ENCODE data around the gene ZNF598.
"Not testable (repeated sequence)": the region's sequence is repeated elsewhere in the genome, so short reads cannot be mapped to it uniquely, and the experiment has no call there.

ZNF598 gene

DNA sequence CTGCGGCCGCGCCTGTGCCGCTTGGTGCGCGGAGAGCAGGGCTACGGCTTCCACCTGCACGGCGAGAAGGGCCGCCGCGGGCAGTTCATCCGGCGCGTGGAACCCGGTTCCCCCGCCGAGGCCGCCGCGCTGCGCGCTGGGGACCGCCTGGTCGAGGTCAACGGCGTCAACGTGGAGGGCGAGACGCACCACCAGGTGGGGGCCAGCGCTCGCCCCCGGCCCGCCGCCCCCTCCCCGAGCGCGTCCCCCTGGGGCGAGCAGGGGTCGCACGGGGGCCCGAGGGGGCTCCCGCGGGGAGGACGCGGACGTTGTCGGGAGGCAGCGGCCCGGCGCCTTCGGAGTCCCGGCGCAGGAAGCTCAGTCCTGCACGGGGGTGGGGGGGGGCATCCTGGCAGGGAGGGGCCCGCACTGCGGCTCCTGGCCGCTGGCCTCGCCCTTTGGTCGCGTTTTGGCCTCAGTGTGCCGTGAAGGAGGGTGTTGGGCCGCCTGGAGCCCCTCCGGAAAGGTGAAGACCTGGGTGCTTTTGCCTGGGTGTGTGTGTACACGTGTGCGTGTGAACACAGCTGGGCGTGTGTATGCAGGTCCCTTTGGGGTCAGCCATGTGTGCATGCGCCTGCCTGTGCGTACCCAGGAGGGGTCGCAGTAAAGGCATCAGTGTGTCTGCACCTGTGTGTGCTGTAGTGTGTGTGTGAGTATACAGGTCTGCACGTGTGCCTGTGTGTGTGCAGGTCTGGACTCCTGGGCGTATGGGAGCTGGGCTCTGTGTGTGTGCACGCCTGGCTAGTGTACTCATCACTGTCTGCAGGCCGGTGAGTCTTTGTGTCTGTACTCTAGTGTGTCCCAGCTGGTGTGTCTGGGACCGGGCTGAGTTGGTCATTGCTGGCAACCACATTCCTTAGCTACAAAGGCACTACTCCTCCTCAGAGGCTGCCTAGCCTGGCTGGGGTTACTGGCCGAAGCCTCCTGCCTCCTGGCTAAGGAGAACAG is 17.7 kb upstream of the ZNF598 start:
- peak in 1 of 2 experiments; percentile 26 for DNase-seq

DNA sequence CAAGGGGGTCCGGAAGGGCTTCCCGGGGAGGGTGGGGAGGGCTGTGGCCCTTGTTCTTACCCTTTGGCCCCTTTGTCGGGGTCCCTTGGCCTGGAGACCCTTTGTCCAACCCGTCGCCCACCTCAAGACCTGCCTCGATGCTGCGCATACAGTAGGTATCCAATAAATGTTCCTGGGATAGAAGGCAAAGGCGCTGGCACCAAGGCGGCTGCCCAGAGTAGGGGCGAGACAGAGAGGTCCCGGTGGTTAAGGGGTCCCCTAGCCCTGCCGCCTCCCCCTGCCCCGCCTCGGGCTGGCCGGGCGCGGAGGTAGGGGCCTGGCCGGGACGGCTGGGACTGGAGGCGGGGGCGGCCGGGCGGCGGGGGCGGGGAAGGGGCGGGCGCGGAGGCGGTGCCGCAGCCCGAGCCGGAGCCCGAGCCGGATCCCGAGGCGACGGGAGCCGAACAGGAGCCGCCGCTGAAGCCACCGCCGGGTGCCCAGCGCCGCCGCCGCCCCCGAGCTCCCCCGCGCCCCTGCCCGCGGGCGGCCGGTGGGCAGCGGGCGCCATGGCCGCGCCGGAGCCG is 16.9 kb upstream of the ZNF598 start, which contains the start of gene NHERF2:
TSS of gene NHERF2 (plus strand) at position 442 of the 563 bp plus-strand sequence. CDS start at position 546, 104 bp downstream.
- peak in 1 of 2 experiments; percentile 9 for DNase-seq

DNA sequence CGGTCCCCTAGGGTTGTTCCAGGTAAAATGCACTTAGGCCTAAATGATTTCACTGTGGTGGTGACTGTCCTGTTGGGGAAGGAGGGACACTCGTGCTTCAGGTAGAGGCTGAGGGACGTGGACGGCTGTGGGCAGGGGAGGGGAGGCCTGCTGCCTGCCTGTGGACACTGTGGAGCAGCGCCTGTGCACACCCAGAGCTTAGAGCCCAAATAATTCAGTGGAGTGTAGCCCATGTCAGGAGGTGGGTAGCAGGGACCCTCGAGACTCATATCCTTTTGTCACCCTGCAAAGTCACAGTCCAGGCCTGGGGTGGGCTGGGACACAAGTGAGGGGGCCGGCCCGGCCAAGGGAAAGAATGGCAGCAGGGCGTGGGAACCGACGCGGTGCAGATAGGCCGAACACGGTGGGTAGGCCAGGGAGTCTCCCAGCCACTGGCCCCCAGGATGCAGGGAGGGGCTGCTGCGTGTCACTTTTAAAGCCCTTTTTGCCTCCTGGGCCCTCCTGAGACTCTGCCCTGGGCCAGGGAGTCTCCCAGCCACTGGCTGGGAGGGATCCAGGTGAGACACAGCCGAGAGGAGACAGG is 16.3 kb upstream of the ZNF598 start:
- no peak for DNase-seq

DNA sequence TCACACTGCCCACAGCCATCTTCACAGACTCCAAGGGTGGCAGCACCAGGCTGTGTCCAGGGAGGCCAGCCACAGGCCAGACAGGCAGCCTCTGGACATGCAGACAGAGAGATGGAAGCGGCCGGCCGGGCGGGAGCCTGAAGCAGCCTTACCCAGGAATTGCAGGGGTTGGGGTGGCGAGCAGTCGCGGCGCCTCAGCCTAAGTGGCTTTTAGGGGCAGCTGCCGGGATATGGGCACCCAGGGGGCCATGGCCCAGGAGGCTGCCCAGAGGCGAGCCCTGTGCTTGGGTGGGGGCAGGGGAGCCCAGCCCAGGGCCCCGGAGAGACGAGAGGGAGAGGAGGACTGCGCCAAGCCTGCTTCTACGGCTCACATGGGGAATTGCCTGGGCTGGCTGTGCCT is 15.6 kb upstream of the ZNF598 start:
- no peak for DNase-seq

DNA sequence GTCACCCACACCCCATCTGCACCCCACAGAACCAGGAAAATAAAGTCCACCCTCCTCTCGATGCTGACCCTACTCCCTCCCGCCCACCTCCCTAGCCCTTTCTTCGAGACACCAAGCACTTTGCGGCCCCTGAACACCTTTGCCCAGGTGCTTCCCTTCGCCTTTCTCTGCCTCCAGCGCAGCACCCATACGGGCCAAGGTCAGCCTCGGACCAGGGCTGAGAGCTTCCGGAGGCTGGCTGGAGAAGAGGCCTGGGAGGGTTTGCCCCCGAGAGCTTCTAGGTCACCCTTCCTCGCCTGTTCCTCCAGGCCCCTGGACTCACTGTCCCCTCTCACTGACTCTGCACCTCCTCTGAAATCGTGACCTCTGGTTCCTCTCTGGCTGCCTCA is 14.4 kb upstream of the ZNF598 start:
- DNase-seq: no peak

DNA sequence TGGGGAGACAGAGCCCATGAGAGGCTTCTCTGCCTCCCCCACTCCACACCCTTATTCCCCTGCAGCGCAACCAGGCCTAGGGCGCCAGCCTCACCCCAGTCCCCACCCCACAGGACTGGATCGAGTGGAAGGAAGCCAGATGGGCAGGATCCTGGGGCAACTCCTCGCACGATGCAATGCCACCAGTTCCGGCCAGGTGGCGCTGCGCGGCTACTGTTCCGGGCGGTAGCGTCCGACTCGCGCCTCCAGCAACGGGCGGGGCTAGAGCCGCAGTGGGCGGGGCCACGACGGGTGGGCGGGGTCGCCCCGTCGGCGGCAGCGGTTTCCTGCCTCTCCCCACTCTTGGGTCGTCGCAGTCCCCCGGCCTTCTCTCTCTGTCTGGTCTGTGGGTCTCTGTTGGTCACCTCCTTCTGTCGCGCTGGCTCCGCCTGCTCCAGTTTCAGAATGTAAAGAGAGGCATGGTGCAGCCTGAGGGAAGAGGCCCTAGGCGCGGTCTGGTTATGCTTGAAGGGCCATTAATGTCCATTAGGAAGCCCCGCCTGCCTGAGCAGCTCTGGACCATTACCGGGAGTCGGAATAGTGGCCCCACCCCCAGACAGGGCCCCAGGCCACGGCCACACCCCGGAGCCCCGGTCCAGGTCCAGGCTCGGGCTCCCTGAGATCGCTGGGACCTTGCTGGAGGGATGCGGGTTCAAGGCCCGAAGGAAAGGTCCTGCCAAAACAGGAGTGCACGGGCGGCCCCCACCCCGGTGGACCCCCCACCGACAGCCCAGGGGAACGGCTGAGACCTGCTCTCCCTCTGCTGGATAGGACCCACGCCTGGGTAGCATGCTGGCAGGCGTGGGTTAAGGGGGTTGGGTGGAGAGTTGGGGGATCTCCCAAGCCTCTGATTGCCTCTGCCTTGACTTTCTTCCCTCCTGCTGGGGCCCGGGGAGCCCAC is 13.7 kb upstream of the ZNF598 start:
- DNase-seq: peak; percentile 81 to 87

DNA sequence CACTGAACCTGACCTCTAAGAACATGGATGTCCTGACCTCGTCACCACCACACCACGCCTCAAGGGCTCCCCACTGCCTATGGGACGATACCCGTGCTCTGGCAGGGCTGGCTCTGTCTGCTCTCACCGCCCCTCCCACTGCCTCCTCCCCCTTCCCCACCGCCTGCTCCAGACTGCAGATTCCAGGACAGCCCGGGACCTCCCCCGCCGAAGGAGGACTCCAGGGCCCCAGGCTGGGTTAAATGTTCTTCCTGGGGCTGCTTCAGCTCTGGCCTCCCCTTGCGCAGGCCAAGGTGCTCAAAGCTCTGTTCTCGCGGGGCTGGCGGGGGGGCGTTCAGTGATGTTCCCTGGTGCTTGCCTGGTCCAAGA is 13.1 kb upstream of the ZNF598 start:
- no peak for DNase-seq

DNA sequence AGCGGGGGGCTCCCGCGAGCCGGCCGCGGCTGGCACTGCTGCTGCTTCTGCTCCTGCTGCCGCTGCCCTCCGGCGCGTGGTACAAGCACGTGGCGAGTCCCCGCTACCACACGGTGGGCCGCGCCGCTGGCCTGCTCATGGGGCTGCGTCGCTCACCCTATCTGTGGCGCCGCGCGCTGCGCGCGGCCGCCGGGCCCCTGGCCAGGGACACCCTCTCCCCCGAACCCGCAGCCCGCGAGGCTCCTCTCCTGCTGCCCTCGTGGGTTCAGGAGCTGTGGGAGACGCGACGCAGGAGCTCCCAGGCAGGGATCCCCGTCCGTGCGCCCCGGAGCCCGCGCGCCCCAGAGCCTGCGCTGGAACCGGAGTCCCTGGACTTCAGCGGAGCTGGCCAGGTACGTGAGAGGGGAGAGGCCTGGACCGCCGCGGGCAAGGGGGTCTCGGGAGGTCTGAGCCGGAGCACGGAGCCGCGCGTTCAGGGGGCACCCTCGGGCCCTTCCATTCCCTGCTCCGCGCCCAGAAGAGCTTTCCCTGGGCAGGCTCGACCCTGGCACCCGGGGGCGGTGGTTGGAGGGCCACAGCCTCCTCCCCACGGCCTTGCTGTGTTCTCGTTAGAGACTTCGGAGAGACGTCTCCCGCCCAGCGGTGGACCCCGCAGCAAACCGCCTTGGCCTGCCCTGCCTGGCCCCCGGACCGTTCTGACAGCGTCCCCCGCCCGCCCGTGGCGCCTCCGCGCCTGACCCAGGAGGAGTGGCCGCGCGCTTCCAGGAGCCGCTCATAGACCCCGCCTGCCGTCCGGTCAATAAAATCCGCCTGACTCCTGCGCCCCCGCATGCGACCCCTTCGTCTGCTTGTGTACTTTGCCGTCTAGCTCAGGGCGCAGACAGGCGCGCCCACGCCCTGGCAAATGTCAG is 10.6 kb upstream of the ZNF598 start:
- DNase-seq: no peak

DNA sequence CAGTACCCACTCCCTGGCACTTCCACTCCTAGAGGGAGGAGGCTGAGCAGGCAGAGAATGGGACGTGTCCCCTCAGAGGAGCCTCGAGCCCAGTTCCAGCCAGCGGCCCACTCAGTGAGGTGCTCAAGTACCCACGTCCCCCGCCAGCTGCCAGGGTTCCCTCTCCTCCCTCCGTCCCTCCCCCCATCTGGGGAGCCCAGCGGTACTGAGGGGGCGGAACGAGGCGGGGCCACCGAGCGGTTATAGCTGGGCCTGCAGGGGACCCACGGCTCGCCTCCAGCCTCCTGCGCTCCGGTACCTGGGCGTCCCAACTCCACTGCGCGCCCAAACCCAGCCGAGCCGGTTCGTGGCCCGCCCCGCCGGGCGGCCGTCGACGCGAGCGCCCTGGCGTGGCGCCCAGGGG is 9.9 kb upstream of the ZNF598 start, which contains the start of gene NPW:
TSS of gene NPW (plus strand) at position 268 of the 403 bp plus-strand sequence.
- DNase-seq: peak in 1 of 2 experiments; percentile 20

DNA sequence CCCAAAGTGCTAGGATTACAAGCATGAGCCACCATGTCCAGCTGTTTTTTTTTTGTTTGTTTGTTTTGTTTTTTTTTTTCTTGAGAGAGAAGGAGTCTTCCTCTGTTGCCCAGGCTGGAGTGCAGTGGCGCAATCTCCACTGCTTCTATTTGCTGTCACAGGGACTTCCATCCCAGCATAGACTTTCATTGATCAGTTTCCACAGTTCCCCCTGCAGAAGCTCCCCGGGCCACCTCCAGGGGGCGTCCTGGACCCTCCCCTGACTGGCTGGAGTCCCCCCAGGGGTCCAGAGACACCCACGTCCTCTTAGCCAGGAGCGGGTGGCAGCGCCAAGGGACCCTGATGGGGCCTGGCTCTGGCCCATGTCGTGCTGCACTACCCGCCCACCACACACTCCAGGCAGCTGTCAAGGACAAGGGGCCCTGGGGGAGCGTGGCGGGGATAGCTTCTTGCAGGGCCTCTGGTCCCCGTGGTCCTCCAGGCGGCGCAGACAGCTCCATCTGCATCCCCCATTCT is 6.8 kb upstream of the ZNF598 start:
- peak in 1 of 2 experiments; percentile 14 for DNase-seq

DNA sequence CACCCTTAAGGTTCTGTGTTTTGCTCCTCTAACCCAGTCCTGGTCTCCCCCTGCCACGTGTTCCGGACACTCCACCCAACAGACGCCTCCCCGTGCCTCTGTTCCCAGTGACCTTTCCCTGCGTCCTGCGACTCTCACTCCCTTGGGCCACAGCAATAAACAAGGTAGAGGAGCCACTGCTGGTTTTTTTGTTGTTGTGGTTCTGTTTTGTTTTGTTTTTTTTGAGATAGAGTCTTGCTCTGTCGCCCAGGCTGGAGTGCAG is 6.3 kb upstream of the ZNF598 start:
- DNase-seq: no peak

DNA sequence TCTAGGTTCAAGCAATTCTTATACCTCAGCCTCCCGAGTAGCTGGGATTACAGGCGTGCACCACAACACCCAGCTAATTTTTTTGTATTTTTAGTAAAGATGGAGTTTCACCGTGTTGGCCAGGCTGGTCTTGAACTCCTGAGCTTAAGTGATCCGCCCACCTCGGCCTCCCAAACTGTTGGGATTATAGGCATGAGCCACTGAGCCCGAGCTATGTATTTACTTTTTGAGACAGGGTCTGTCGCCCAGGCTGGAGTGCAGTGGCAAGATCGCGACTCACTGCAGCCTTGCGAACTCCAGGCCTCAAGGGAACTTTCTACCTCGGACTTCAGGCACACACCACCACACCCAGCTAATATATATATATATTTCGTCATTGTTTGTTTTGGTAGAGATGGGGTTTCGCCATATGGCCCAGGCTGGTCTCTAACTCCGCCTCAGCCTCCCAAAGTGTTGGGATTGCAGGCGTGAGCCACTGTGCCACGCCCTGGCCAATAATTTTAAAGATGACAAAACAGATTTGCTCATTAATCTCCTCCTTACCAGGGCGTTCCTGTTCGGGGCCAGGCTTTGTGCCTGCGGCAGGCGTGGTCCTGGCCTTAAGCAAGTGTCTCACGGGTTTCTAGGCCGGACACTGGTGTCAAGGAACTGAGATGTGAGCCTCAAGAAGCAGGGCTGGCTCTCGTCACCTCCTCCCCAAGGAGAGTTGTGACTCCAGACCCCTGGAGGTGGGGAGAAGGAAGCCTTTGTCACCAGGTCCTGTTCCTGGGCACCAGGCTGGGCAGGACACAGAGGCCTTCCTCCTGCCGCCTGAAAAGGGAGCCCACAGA is 5.7 kb upstream of the ZNF598 start:
- DNase-seq: no peak

DNA sequence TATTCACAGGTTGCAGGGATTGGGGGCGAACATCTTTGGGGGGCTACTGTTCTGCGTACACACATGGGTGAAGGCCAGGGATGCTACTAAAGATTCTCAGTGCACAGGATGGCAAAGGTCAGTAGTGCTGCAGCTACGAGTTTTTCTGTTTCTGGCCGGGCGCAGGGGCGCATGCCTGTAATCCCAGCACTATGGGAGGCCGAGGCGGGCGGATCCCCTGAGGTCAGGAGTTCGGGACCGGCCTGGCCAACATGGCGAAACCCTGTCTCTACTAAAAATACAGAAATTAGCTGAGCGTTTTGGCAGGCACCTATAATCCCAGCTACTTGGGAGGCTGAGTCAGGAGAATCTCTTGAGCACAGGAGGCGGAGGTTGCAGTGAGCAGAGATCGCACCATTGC is 3.9 kb upstream of the ZNF598 start:
- no peak for DNase-seq

DNA sequence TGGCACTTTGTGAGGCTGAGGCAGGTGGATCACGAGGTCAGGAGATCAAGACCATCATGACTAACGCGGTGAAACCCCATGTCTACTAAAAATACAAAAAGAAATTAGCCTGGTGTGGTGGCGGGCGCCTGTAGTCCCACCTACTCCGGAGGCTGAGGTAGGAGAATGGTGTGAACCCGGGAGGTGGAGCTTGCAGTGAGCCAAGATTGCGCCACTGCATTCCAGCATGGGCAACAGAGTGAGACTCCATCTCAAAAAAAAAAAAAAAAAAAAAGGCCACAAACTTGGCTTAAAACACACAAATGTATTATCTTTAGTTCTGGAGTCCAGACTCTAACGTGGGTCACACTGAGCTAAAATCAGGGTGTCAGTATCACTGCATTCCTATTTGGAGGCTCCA is 2.1 kb upstream of the ZNF598 start:
- not testable (repeated sequence) for DNase-seq

DNA sequence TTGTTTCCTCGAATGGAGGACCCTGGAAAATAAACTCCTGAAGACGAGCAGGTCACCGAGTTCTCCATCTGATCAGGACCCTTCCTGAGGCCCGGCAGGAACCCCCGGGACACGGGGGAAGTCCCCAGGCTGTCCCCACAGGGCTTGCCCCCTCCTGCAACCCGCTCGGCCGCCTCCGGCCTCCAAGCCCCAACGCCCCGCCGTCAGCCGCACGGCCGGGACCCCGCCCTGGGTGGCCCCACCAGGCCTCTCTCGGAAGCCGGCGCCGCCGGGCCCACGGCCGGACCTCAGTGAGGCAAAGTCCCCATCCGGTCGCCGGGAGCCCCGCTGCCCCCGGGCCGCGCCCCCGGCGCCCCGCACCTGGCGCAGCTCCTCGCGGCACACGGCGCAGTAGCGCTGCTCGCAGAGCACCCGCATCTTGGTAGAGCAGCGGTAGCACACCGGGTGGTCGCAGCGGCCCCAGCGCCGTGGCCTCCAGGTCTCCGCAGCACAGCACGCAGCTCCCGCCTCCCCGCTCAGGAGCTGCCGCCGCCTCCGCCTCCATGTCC is 383 bp downstream of the ZNF598 start:
- DNase-seq: no peak

DNA sequence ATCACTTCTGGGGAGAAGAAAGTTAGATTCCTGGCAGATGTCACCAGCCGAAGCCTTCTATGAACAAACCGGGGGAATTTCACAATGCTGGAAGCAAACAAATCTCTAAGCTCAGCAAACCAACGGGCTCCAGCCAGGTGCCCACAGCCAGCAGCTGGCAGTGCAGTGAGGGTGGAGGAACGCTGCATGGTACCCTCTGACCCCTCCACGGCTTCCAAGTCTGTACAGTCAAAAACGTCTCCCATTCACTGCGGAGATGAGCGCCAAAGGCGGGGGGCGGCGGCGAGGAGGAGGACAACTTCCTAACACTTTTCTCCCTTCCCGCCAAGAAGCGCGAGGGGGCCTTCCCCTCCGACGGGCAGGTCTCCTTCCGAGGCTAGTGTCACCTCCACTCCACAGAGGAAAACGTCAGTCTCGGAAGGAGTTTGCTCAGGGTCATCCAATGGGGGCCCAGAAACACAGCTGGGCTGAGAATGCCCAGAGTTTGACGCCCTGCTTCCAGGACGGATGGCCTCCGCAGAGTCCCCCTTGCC is 924 bp downstream of the ZNF598 start:
- peak in 1 of 2 experiments; percentile 11 for DNase-seq

DNA sequence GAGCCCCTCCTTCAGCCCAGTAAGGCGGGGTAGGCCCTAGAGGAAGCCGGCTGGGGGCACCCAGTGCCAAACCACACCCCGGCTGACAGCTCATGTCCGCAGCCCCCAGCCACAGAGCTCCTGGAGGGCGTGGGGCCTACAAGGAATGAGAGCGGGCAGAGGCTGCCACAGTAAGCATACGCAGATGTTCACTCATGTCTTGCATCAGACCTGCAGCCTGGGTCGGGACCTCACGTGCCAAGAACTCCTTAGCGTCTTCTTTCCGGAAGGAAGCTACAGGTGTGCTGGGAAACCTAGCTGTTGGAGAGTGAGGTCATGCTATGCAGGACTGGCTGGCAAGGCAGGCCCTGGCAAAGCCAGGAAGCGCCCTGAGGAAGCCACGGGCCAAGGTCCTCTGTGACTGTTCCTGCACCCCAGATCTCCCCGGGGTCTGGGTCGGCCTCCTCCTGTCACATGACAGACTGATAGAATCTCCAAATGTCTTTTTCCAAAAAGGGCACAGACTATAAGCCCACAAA is 1.6 kb downstream of the ZNF598 start:
- peak in 1 of 2 experiments; percentile 15 for DNase-seq

DNA sequence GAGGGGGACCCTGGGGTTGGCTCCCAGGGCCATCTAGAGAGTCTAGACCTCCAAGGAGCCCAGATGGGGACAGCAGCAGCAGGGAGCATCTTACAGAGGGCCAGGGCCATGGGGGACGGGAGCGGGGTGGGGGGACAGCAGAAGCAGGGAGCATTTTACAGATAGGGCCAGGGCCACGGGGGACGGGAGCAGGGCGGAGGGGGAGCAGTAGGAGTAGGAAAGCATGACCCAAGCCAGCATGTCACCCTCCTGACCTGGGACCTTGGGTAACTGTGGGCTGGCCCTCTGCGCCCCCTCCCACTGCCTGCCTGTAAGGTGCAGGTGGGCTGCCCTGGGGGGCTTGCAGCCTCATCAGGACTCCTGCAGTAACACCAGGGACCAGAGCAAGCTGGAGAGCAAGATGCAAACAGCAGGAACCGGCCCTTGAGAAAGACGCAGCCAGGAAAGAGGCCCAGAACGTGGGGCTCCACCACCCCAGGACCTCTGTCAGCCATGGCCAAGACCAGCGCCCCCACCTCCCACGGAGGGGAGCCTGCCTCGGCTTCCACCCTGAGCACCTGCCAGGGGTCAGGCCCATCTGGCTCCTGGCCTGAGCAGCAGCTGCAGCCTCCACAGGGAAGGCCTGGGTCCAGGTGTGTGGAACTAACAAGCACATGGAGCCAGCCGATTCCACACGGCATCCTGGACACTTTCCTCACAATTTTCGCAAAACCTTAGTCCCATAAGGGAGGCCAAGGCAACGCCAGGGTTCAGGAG is 2.4 kb downstream of the ZNF598 start:
- DNase-seq: peak in 1 of 2 experiments; percentile 24

DNA sequence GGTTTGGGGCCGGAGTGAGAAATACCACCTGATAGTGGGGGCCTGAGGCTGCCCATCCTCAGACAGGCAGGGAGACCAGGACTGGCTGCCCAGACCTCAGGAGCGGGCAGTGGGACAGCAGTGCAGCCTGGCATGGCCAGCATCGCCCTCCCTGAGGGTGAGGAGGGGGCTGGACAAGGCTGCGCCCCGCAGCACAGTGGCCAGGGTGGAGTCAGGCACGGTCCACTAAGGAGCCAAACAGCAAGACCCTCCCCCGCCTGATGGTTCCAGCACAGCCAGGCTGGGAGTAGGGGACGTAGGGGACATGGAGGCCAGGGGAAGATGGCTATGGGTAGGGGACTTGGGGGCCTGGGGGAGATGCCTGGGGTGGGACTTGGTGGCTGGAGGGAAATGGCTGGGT is 3.3 kb downstream of the ZNF598 start:
- DNase-seq: no peak
